ENCODE measurements around the gene PPP1R27.
A peak's percentile ranks its signal among the peaks of the same experiment; 100 is the strongest.

PPP1R27 gene

DNA sequence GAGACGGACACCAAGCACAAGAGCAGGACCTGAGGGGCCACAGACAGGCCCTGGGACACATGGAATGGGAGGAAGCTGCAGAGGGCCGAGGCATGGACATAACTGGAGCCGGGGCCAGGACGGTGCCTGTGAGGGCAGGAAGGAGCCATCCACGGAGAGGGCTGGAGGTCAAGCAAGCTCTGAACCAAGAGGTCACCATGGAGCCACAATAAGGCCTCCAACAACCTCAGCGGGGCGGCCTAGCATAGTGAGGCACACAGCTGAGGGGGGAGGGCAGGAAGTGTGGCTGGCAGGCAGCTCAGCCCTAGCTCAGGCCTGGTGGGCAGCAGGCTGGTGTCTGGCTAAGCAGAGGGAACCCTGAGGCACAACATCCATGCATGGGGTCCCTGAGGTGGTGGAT lies 6.2 kb downstream of the PPP1R27 start:
- DNase-seq: no peak
- TF ChIP-seq POLR2A (IDR thresholded peaks at IDR 0.05; ENCODE audit: low read length) (no peak), GATA1 (IDR thresholded peaks at IDR 0.05; ENCODE audit: low read depth, low read length) (no peak)

DNA sequence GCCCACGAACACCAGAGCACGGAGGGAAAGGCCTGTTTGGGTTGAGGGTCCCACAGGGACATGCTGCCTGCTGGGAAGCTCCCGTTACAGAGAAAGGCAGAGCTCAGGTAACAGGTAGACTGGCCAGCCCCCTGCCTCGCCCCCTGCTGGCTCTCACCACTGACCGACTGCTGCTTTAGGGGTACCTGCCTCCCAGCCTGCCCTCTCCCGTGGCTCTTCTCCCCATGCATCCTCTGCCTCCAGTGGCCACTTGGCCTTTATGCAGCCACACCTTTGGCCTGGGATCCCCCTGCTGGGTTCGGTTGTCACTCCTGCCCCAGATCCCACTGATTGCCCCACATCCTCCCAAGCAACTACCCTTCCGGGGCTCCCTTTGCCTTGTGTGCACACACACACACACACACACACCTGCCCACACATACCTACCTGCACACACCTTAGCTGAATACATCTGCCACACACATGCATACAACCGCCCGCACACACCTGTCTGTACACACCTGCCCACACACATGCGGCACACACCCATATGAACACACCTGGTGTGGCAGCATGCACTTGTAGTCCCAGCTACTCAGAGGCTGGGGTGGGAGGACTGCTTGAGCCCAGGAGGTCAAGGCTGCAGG lies 8.9 kb downstream of the PPP1R27 start:
- TF ChIP-seq GATA1 (IDR thresholded peaks at IDR 0.05; ENCODE audit: low read depth, low read length) (no peak), POLR2A (IDR thresholded peaks at IDR 0.05; ENCODE audit: low read length) (no peak)
- DNase-seq: no peak

DNA sequence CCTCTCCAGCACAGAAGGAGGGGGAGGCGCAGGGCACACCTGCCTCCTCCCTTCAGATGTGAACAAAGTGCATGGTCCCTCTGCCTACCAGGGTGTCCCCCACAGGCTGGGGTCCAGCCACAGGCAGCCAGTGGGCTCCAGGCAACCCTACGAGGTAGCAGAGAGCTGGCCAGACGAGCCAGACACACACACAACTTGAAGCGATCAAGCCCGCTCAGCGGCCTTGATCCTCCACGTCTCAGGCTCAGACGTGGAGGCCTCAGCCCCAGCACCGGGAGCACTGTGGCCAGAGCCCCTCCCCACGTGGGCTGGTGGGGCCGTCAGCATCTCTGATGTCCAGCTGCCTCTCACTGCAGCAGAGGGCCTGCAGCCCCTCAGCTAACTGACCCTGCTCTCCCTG lies 10.3 kb downstream of the PPP1R27 start:
- no peak for DNase-seq
- TF ChIP-seq GATA1 (IDR thresholded peaks at IDR 0.05; ENCODE audit: low read depth, low read length): no peak
- TF ChIP-seq POLR2A (IDR thresholded peaks at IDR 0.05; ENCODE audit: low read length): no peak

DNA sequence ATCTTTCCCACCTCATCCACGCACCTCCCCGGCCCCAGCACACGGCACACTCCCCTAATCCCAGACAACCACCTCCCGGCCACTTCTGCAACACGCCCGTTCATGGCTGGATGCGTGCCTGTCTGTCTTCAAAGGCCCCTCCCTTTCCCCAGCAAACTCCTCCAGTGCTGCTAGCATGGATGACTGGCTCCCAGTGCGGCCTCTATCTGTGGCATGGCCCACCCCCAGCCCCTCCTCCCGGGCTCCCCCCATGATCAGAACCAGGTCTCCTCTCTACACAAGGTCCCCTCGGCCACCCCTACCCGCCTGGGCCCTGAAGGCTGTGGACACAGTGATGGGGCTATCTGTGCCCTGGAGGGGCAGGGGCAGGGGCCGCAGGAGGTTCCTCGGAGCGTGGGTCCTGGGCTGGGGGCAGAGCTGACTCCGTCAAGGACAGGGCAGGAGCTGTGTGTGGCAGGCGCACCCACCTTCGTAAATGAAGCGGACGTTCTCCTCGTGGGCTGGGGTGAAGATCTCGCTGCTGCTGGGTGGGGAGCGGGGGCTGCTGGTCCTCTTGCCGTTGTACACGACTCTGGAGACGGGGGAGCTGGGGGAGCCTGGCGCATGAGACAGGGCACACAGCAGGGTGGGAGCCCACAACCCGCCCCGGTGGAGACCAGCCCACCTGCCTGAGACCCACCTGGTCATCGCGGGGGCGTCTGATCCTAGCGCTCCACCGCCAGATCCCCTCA lies 10.9 kb downstream of the PPP1R27 start:
- DNase-seq: no peak
- no peak for TF ChIP-seq GATA1 (IDR thresholded peaks at IDR 0.05; ENCODE audit: low read depth, low read length)
- no peak for TF ChIP-seq POLR2A (IDR thresholded peaks at IDR 0.05; ENCODE audit: low read length)

DNA sequence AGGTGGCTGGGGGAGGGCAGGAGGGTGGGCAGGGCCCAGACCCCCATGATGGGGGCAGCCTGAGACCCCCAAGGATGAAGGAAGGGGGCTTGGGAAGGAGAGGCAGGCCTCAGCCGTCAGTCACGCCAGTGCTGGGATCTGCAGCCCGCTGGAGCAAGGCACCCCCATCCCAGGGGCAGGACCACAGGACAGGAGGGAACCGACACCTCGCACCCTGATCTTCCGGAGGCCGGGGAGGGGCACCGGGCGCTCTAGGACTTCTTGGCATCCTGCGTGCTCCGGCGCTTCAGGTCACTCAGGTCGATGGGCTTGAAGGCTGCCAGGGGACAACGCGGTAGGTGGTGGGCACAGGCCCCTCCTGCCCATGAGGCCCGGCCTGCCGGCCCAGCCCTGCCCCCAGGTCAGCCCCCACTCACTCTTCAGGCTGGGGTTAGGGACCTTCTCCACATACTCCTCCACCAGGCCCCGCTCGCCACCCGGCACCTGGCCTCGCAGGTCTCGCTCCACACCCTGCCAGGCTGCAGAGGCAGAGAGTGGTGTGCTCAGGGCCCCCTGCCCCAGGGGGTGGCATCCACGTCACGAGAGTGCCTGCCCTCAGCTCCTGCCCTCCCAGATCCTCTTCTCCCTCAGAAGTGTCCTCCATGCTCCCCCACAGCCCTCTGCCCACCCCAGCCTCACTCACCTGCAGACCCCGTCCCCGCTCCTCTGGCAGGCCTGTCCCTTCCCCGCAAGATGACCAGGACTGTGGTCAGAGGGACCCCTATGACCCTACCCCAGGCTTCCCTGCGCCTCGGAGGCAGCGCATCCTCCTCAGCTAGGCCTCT lies 11.6 kb downstream of the PPP1R27 start:
- TF ChIP-seq POLR2A (IDR thresholded peaks at IDR 0.05; ENCODE audit: low read length) (no peak), GATA1 (IDR thresholded peaks at IDR 0.05; ENCODE audit: low read depth, low read length) (no peak)
- no peak for DNase-seq

DNA sequence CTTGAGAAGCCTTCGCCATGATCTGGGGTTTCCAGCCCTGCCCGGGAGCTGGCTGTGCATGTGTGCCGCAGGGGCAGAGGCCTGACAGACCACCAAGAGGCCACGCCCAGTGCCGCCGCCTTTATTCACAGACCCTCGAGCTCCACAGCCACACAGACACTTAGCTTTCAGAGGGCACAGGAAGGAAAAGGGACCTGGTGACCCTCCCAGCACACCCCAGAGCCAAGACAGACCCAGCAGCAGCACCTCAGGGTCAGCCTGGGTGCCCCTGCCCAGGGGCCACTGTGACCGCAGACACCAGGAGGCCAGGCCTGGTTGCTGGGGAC lies 12.6 kb downstream of the PPP1R27 start:
- DNase-seq: no peak
- no peak for TF ChIP-seq POLR2A (IDR thresholded peaks at IDR 0.05; ENCODE audit: low read length)
- no peak for TF ChIP-seq GATA1 (IDR thresholded peaks at IDR 0.05; ENCODE audit: low read depth, low read length)

DNA sequence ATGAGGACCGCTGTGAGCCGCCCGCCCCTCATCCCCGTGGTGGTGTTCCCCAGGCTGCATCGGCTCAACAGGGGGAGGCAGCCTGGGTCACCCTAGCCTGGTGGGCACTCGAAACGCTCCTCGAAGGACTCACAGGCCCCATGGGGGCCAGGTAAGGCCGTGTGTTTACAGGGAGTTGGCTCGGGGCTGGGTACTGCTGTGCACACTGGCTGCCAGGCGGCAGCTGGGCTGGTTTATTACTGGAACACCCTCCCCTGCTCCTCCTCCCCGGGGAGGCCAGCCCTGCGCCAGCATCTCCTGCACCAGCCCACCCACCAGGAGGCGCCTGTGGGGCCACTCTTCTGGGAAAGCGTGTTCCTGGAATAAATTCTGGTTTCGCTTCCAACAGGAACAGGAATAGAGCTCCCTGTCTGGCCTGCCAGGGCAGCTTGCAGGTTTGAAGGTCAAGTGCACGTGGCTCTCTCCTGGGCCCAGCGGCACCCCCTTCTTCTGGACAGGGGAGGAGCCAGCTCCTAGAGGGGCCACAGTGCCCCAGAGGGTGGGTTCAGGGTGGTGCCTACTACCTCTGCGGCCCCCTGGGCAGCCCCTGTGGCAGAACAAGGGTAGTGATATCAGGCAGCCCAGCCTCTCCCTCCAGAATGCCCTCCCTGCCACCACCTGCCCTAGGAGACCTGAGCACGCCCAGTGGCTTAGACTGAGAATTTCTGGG lies 13.1 kb downstream of the PPP1R27 start:
- peak; percentile 73 to 81 for DNase-seq
- peak; percentile 17 for TF ChIP-seq POLR2A (IDR thresholded peaks at IDR 0.05; ENCODE audit: low read length)
- TF ChIP-seq GATA1 (IDR thresholded peaks at IDR 0.05; ENCODE audit: low read depth, low read length): no peak

DNA sequence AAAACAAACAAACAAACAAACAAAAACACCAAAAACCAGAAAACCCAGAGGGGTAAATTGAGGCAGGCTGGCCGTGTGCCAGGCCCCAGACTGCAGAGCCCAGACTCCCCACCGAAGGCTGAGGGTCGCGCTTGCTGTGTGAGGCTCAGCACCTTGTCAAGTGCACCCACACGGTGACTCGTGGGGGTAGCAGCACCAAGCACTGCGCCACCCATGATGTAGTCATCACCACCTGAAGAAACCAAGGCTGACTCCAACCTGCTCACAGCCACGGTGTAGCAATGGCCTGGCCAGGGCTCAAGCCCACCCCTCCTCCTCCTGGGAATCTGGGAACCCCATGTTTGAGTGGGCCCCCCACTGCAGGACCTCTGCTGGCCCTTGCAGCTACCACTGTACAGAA lies 13.7 kb downstream of the PPP1R27 start:
- TF ChIP-seq GATA1 (IDR thresholded peaks at IDR 0.05; ENCODE audit: low read depth, low read length) (no peak), POLR2A (IDR thresholded peaks at IDR 0.05; ENCODE audit: low read length) (no peak)
- DNase-seq: no peak

DNA sequence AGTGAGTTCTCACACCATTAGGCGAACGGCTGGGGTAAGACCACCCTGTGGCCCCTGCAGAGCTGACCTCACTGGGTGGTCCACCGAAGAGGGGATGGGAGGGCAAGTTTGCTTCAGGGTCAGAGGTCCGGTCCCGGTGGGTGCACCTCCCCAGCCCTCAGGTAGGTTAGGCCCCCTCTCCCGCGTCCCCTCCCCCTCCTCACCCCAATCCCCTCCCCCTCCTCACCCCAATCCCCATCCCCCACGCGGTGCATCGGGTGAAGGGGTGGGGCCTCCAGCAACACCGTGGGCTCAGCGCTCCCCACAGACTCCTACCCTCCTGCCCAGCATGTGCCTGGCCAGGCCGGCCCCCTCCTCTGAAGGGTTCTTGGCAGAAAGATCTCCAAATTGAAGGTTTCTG lies 15.1 kb downstream of the PPP1R27 start:
- TF ChIP-seq GATA1 (IDR thresholded peaks at IDR 0.05; ENCODE audit: low read depth, low read length) (no peak), POLR2A (IDR thresholded peaks at IDR 0.05; ENCODE audit: low read length) (no peak)
- DNase-seq: no peak

DNA sequence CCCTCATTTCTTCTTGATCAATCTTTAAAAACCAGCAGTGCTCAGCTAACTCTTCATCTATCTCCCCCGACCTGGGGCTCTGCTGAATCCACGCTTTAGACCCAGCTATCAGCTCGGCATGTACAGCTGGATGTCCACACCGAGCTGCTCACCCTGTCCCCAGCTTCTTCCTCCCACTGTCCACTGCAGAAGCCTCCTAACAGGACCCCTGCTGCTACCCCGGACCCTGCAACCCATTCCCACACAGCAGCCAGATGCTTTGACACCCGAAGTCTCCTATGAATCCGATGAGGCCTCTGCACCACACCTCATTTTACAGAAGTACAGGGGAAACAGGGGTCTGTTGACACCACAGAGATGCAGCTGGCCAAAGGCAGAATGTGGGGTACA lies 17.1 kb downstream of the PPP1R27 start:
- TF ChIP-seq GATA1 (IDR thresholded peaks at IDR 0.05; ENCODE audit: low read depth, low read length): no peak
- no peak for TF ChIP-seq POLR2A (IDR thresholded peaks at IDR 0.05; ENCODE audit: low read length)
- DNase-seq: no peak

DNA sequence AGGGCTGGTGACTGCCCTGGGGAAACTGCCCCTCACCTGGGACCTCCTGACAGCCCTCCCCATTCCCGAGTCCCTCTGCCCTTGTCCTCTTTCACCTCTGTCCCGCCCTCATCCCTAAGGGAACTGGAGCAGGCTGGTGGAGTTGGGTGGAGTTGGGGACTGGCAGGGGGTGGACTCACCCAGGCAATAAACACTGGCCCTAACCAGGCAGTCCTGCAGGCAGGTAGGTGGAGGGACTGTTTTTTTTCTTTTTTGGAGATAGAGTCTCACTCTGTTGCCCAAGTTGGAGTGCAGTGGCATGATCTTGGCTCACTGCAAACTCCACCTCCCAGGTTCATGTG lies 19.2 kb downstream of the PPP1R27 start:
- no peak for DNase-seq
- TF ChIP-seq POLR2A (IDR thresholded peaks at IDR 0.05; ENCODE audit: low read length) (no peak), GATA1 (IDR thresholded peaks at IDR 0.05; ENCODE audit: low read depth, low read length) (no peak)

DNA sequence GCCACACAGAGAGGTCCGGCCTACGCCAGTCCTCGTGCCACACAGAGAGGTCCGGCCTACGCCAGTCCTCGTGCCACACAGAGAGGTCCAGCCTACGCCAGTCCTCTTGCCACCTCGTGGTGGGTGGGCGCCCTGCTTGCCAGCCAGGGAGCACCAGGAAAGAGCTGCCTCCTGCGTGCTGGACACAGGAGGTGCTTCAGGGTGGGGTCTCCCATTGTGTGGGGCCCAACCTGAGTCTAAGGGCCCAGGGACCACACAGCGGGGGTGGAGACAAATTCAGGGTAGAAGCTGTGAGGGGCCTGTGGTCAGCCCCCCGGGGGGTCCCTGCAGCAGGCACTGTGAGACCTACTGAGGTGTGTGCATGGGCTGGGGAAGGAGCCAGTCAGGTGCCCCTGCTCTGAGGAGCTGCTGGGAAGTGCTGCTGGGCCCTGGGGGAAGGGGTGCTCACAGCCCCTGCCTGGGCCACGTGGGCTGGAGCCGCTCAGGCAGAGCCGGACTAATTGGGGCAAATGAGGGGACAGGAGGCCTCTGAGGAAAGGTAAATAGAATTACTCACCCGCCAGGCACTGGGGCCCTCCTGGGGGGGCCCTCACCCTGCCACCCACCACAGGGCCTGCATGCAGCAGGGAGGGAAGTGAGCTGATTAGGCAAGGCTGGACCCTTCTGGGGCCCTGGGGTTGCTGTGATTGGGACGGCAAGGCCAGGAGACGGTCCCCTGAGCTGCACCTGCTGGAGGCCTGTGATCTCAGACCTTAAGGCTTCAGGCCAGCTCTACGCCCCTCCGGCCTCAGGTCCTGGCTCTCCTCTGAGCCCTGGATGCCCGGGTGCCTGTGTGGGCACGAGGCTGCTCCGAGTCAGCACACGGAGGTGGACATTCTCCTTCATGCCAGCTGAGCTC lies 19.9 kb downstream of the PPP1R27 start:
- TF ChIP-seq GATA1 (IDR thresholded peaks at IDR 0.05; ENCODE audit: low read depth, low read length) (no peak), POLR2A (IDR thresholded peaks at IDR 0.05; ENCODE audit: low read length) (no peak)
- DNase-seq: no peak
